BE2C (cell line): ENCODE results near the gene CCNL2.

Experiments
- DNase-seq: peaks from one replicate; pipeline ENCODE4 v3.0.0-alpha.2; 2020
- H3K27me3 ChIP-seq: fragments of 250-450 bp; sonication (Bioruptor Pico); 2 replicates; pipeline ENCODE4 v1.5.1; 2020; ENCODE audit warnings: mild to moderate bottlenecking
- H3K36me3 ChIP-seq: fragments of 250-450 bp; sonication (Bioruptor Pico); 2 replicates; pipeline ENCODE4 v1.5.1; 2020; ENCODE audit warnings: mild to moderate bottlenecking
- H3K4me1 ChIP-seq: fragments of 250-450 bp; sonication (Bioruptor Pico); 2 replicates; pipeline ENCODE4 v1.5.1; 2020
- H3K4me3 ChIP-seq: 2 replicates; pipeline ENCODE4 v1.5.1; 2011; ENCODE audit warnings: low read depth, low read length
- H3K9me3 ChIP-seq: fragments of 250-450 bp; sonication (Bioruptor Pico); 2 replicates; pipeline ENCODE4 v1.5.1; 2020
- CTCF ChIP-seq: IDR thresholded peaks from 2 replicates; pipeline ENCODE4 v1.5.1; 2012; ENCODE audit warnings: mild to moderate bottlenecking, low read depth, low read length

Gene CCNL2

DNA sequence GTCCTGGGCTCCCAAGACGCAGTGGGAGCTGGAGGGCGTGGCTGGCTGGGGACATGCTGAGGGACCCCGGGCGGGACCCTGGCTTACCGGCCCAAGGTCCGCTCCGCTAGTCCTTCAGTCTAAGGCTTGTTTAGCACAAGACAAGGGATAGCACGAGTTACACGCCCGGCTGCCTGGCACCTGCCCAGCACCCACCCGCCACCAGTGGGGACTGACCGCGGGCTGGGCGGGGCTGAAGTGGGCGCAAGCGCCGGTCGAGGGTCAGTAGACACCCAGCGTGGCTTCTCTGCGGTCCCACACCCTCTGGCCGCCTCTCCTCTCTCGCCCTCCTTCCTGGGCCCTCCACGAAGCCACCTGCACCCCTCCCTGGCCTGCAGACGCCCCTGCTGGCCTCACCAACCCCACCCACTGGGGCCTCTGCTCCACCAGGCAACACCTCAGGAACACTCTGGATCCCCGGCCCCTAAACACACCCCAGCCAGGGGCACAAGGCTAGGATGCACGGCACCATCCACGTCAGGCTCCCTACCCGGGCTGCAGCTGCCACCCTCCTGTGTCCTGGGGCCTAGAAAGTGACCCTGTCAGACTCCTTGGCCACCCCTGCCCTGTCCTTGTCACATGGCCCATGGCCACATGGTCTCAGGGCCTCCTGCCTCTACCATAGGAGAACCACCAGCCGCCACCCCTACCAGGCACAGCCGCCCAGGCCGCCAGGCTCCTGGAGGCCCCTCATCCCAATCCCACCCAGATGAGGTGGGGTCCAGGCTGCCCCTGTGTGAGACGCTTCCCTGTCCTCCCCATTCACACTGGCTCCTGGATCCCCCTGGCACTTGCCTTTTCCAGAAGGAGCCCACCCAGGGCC is 62.0 kb downstream of the CCNL2 start:
- no peak for DNase-seq
- H3K4me1 ChIP-seq: no peaks in the 10 kb centered on the region

DNA sequence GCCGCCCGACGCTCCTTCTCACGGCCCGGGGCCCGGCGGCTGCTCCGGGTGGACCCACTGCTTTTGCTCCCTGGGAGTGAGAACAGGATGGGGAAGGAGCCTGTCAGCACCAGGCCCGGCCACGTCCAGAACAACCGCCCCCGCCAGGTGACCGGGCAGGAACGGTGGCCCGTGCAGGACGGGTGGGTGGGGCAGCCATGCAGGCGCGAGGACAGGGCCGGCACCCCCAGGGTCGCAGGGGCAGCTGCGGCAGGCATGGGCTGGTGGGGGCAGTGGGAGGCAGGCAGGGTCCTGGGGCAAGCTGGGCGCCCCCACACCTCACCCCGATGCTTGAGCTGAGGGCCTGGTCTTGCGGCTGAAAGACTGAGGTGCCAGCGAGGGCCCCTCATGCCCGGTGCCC is 62.7 kb downstream of the CCNL2 start:
- Histone ChIP-seq H3K9me3 (no peaks in the 10 kb centered on the region), H3K4me1 (no peaks in the 10 kb centered on the region), H3K36me3 (peaks cover 42% of the 10 kb centered on the region), H3K4me3 (no peak overlapping the region), H3K27me3 (peaks cover 9% of the 10 kb centered on the region)
- DNase-seq: no peak
- no peak for TF ChIP-seq CTCF

More for the DNA sequence above, 62.0 kb downstream of the CCNL2 start:
- Histone ChIP-seq H3K27me3 (peaks cover 5% of the 10 kb centered on the region; the same call in 1 of the 2 replicates), H3K4me3 (no peak overlapping the region), H3K36me3 (peaks cover 49% of the 10 kb centered on the region), H3K9me3 (no peaks in the 10 kb centered on the region)
- no peak for TF ChIP-seq CTCF

DNA sequence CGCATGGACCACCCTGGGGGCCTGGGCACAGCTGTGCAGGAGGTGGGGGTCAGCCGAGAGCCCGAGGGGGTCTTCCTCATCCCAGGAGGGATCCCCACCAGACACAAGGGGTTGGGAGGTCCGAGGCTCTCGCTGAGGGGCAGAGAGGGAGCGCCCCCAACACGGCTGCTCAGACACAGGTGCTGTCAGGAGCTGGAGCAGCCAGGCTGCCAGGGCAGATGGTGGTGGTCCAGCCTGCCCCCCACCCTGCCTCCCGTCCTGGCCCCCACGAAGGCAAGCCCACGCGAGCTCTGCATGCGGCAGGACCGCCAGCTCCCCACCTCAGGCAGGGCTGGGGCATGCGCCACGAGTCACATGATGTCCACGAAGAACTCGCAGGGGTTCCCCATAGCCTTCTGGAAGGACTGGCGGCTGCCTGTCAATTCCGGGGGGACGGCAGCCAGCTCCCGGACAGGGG is 63.3 kb downstream of the CCNL2 start:
- DNase-seq: no peak
- no peak for TF ChIP-seq CTCF
- Histone ChIP-seq H3K4me1 (no peaks in the 10 kb centered on the region), H3K36me3 (peaks cover 36% of the 10 kb centered on the region), H3K4me3 (no peak overlapping the region), H3K27me3 (peaks cover 16% of the 10 kb centered on the region), H3K9me3 (no peaks in the 10 kb centered on the region)
